Psoas muscle (tissue), 8 donors: ENCODE data around the gene COPG2. TPM values are rescaled to one million over a fixed set of nuclear protein-coding genes. Genes with fewer than 3 reads are reported as not detected.
"Not testable (repeated sequence)": the region's sequence is repeated elsewhere in the genome, so short reads cannot be mapped to it uniquely, and the experiment has no call there.

ENCODE experiments used
- ATAC-seq, 4 donors: fragments of 200-7000 bp; cut with Tn5 transposase; one replicate each; pipeline ENCODE4 v1.9.1; 2020; ENCODE audit warnings: moderate library complexity in 3 of 4, mild to moderate bottlenecking in 2 of 4
- DNase-seq, 2 donors: peaks; one replicate each; pipeline ENCODE4 v3.0.0-alpha.2; 2020
- H3K27ac ChIP-seq: fragments of 200-600 bp; one replicate; pipeline ENCODE4 v1.8.0; 2022
- H3K27me3 ChIP-seq, 3 donors: fragments of 200-600 bp in 1 of 3; one replicate each; pipeline versions ENCODE4 v1.6.1 to v1.8.0; 2013 to 2022; ENCODE audit warnings: low read length in 2 of 3, mild to moderate bottlenecking in 2 of 3, moderate library complexity in 1 of 3; ENCODE audit not compliant: insufficient read depth in 3 of 3
- H3K36me3 ChIP-seq, 2 donors: fragments of 200-600 bp in 1 of 2; one replicate each; pipeline versions ENCODE4 v1.6.1 to v1.8.0; 2013 to 2022; ENCODE audit warnings: low read depth in 1 of 2, mild to moderate bottlenecking in 1 of 2, moderate library complexity in 1 of 2; ENCODE audit not compliant: insufficient read depth in 1 of 2
- H3K4me1 ChIP-seq: fragments of 200-600 bp; one replicate; pipeline ENCODE4 v1.8.0; 2022
- H3K4me3 ChIP-seq: fragments of 200-600 bp; one replicate; pipeline ENCODE4 v1.8.0; 2022; ENCODE audit warnings: mild to moderate bottlenecking
- H3K9me3 ChIP-seq: fragments of 200-600 bp; one replicate; pipeline ENCODE4 v1.8.0; 2022
- WGBS, 3 donors: extraction: QIAGEN DNeasy Blood & Tissue Kit; methylation state at CpG; one replicate each; pipeline versions ENCODE4 v1.1.6 to v1.1.7; 2013; 5-methylcytosine and 5-hydroxymethylcytosine counted together
- intact Hi-C, 2 donors: fragments of 100-400 bp; cut with DNase I; formaldehyde crosslinking; loops; one replicate each; pipeline versions ENCODE4 v1.11.0 to v1.14.2; 2022
- polyA plus RNA-seq, 3 donors: library from polyadenylated mRNA; stranded (reverse); fragments of 200-250 nt; gene quantifications; one replicate each; pipeline ENCODE4 v1.2.3, GENCODE V29; 2013
- total RNA-seq, 4 donors: library from RNA; stranded (reverse); fragmentation: NEBNext Ultra II Directional in 2 of 4; extraction: Animal tissue kit (Norgen Biotek cat#: 25700) in 2 of 4; gene quantifications; one replicate each; pipeline versions ENCODE4 v1.2.1 to v1.2.4, GENCODE V29; 2021 to 2023
- TF ChIP-seq, protein P1 (sequence below): fragments of 200-600 bp; IDR thresholded peaks from one replicate; pipeline ENCODE4 v1.8.0; 2022; ENCODE audit warnings: antibody characterized with exemption
- donor health status: healthy with polysubstance abuse.
- donor health status: DM: no; HTN: no; CAD: no; lungs with moderate emphysema.
- donor health status: Bipolar disorder and iron deficiency.
- donor health status: healthy.
- donor health status: DM: yes; HTN: yes; CAD: no.
- donor health status: DM: no; HTN: no; CAD: no.
- donor health status: DM: no; HTN: no; CAD: no.
- donor health status: DM: yes; HTN: yes; CAD: no.

Gene COPG2
- total and polyA plus RNA-seq, 7 donors: 9.6 to 21.5 (median 13.2) TPM

DNA sequence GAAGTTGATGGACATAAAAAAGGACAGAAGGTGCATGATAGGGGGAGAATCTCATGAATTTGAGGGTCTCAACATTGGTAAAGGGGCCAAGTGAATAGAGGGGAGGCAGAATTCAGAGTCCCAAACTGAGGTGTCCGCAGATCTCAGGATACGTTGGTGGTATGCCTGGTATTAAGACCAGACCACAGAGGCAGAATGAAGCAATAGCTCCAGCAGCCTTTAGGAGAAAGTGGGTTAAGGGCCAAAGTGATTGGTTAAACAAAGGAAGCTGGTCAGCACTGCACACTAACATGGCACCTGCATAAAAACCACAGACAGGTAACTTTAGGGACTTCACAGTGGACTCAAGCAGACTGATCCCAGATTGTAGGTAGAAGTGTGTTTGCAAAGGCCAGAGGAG lies 139.1 kb downstream of the COPG2 start:
- no peaks in the 10 kb centered on the region for H3K9me3 ChIP-seq
- no peaks in the 10 kb centered on the region for H3K27me3 ChIP-seq
- H3K36me3 ChIP-seq: peaks cover 0 to 10% of the 10 kb centered on the region in 2 donors
- H3K4me3 ChIP-seq: no peak overlapping the region
- ATAC-seq (no peak), DNase-seq (no peak)
- WGBS, 3 donors: 95 to 98% (median 97%) methylated on average over 2 of the region's 2 CpGs
- no peaks in the 10 kb centered on the region for H3K4me1 ChIP-seq
- intact Hi-C loops: no loop called here
- H3K27ac ChIP-seq: no peak overlapping the region
- TF ChIP-seq, protein P1, sequence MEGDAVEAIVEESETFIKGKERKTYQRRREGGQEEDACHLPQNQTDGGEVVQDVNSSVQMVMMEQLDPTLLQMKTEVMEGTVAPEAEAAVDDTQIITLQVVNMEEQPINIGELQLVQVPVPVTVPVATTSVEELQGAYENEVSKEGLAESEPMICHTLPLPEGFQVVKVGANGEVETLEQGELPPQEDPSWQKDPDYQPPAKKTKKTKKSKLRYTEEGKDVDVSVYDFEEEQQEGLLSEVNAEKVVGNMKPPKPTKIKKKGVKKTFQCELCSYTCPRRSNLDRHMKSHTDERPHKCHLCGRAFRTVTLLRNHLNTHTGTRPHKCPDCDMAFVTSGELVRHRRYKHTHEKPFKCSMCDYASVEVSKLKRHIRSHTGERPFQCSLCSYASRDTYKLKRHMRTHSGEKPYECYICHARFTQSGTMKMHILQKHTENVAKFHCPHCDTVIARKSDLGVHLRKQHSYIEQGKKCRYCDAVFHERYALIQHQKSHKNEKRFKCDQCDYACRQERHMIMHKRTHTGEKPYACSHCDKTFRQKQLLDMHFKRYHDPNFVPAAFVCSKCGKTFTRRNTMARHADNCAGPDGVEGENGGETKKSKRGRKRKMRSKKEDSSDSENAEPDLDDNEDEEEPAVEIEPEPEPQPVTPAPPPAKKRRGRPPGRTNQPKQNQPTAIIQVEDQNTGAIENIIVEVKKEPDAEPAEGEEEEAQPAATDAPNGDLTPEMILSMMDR: no peak

DNA sequence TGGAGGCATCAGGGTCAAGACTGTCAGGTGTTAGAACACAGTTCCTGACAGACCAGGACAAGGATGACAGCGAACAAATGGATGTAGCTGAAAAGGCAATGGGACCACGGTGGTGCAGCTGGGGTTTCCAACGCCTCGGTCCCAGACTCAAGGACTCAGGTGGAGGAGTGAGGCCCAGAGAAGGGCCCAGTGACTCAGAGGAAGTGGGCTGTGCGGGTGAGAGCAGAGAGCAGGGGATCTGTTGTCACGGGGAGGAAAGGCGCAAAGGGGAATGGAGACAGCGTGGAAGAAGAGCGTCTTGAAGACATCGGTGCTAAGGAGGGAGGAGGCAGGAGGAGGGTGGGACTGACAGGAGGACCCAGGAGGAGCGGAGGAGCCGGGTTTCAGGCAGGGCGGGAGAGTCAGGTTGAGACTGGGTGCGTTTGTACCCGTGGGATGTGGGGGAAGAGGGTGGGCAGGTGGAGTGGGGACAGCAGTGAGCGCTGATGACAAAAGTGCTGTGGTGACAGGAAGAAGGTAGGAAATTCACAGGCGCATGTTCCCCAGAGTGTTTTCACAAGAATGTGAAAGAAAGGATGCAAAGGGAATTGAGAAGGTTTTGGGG lies 140.7 kb downstream of the COPG2 start:
- DNase-seq, intact Hi-C loops, H3K4me3 ChIP-seq, H3K36me3 ChIP-seq, H3K27ac ChIP-seq, H3K4me1 ChIP-seq, H3K9me3 ChIP-seq, H3K27me3 ChIP-seq, ATAC-seq: not testable (repeated sequence)
- WGBS, 3 donors: 87 to 91% (median 90%) methylated on average over 13 to 17 of the region's 17 CpGs

DNA sequence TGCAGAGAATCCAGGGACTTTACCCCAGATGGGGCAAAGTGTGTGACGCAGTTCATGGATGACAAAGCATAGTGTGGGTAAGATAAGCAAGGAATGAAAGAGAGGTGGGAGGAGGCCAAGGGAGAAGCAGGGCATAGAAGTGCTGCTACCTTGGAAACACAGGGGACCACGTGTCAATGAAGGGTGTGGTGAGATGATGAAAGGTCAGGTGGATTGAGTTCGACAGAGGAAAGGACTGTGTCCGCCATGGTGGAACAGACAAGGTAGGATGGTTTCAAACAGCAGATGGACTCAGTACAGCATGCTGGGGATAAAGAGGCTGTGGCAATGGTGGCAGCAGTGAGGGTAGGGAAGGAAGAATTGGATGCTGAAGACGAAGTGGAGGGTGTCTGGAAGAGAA lies 143.9 kb downstream of the COPG2 start:
- ATAC-seq (no peak), DNase-seq (no peak)
- H3K9me3 ChIP-seq: no peaks in the 10 kb centered on the region
- WGBS, 3 donors: 92 to 97% (median 96%) methylated on average over 5 of the region's 5 CpGs
- peaks cover 0 to 4% of the 10 kb centered on the region in 2 donors for H3K36me3 ChIP-seq
- H3K4me3 ChIP-seq: no peak overlapping the region
- no peak overlapping the region for H3K27ac ChIP-seq
- intact Hi-C loops: no loop called here
- no peaks in the 10 kb centered on the region for H3K4me1 ChIP-seq
- no peaks in the 10 kb centered on the region for H3K27me3 ChIP-seq
- TF ChIP-seq, protein P1: no peak

DNA sequence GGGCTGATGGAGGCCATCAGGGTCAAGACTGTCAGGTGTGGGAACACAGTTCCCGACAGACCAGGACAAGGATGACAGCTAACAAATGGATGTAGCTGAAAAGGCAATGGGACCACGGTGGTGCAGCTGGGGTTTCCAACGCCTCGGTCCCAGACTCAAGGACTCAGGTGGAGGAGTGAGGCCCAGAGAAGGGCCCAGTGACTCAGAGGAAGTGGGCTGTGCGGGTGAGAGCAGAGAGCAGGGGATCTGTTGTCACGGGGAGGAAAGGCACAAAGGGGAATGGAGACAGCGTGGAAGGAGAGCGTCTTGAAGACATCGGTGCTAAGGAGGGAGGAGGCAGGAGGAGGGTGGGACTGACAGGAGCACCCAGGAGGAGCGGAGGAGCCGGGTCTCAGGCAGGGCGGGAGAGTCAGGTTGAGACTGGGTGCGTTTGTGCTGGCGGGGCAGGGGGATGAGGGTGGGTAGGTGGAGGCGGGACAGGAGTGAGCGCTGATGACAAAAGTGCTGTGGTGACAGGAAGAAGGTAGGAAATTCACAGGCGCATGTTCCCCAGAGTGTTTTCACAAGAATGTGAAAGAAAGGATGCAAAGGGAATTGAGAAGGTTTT lies 144.9 kb downstream of the COPG2 start:
- H3K36me3 ChIP-seq, H3K27ac ChIP-seq, H3K4me3 ChIP-seq, H3K4me1 ChIP-seq, H3K9me3 ChIP-seq, DNase-seq, H3K27me3 ChIP-seq, intact Hi-C loops, ATAC-seq: not testable (repeated sequence)
- 92 to 95% (median 93%) methylated on average over 17 of the region's 17 CpGs for WGBS, 3 donors

DNA sequence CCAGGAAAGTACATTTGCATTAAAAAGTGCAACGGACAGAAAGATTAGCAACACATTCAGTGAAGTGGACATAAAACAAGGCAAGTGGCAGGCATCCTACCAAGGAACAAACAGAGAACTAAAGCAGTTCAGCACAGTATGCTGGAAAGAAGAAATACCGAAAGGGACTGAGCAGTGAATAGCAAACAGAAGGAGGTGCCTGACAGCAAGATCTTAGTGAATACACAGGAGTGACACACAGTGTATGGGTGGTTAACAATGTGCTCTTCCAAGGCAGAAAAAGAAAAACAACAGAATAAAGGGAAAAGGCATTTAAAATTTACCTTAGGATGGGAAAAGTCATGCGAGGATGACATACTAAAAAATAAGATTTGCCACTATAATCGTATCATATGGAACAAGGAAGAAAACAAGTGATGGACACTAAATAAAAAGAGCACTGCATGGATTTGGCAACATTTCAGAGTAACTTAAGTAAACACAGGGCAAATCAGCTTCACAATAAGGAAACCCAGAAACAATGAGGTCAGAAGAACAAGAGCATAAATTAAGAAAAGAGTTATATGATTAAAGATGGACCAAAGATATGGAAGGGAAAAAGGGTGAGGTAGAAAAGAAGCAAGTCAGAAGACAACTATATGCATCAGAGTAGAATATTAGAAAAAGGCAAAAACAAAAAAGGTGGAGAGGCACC lies 147.1 kb downstream of the COPG2 start:
- 84 to 91% (median 86%) methylated on average over 4 of the region's 4 CpGs for WGBS, 3 donors
- H3K4me3 ChIP-seq: no peak overlapping the region
- intact Hi-C loops: no loop called here
- no peak for ATAC-seq
- H3K27ac ChIP-seq: no peak overlapping the region
- H3K36me3 ChIP-seq: peaks cover 0 to 4% of the 10 kb centered on the region in 2 donors
- no peak for DNase-seq
- no peaks in the 10 kb centered on the region for H3K27me3 ChIP-seq
- H3K4me1 ChIP-seq: no peaks in the 10 kb centered on the region
- TF ChIP-seq, protein P1: no peak
- H3K9me3 ChIP-seq: no peaks in the 10 kb centered on the region
